ENCODE measurements around the gene DOK6.

Gene DOK6

GRCh38 chr18:69491576-69491975, 90.9 kb downstream of the DOK6 start:
- Histone ChIP-seq H3K4me3 (ENCODE audit: low read length) (no peak overlapping the region), H3K36me3 (ENCODE audit: insufficient read depth, low read length) (no peaks in the 10 kb centered on the region), H3K4me1 (ENCODE audit: insufficient read depth, low read length) (no peaks in the 10 kb centered on the region), H3K9me3 (ENCODE audit: insufficient read depth, low read depth, low read length) (peaks cover 5% of the 10 kb centered on the region; the same call in 1 of the 2 replicates), H3K27me3 (ENCODE audit: insufficient read depth, low read length) (no peaks in the 10 kb centered on the region), H3K9ac (ENCODE audit: low read depth, low read length) (no peak overlapping the region), H3K27ac (ENCODE audit: low read depth, low read length) (no peak overlapping the region)
- WGBS = 97% methylated on average over 1 of the region's 2 CpGs

- H3K4me1 ChIP-seq (ENCODE audit: insufficient read depth, low read length) = no peaks in the 10 kb centered on the region
- H3K9me3 ChIP-seq (ENCODE audit: insufficient read depth, low read depth, low read length) = peaks cover 5% of the 10 kb centered on the region; the same call in 1 of the 2 replicates
- no peak overlapping the region for H3K4me3 ChIP-seq (ENCODE audit: low read length)
- WGBS = 100% methylated on average over 1 of the region's 2 CpGs
- H3K9ac ChIP-seq (ENCODE audit: low read depth, low read length) = no peak overlapping the region
- H3K27me3 ChIP-seq (ENCODE audit: insufficient read depth, low read length) = no peaks in the 10 kb centered on the region
- H3K36me3 ChIP-seq (ENCODE audit: insufficient read depth, low read length) = no peaks in the 10 kb centered on the region
- H3K27ac ChIP-seq (ENCODE audit: low read depth, low read length) = no peak overlapping the region
Observed at GRCh38 chr18:69492861-69493260, 92.2 kb downstream of the DOK6 start.

DNA sequence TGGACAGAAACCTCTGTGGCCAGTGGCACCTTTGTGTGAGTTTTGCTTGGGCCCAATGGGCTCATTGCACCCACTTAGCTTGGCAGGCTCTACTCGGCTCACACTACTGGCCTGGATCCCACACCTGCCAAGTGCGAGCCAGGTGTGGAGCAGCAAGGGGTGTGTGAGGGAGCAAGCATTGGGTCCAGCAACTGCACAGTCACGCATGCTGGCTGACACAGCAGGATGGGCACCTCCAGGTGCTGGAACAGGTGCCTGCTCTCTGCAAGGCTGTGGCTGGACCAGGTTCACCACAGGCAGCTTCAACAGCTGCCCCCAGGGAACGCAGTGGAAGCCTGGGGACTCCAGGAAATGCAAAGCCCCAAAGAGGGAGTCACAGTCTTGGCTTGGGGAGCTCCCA, 94.2 kb downstream of the DOK6 start:
- Histone ChIP-seq H3K9ac (ENCODE audit: low read depth, low read length) (no peak overlapping the region), H3K4me3 (ENCODE audit: low read length) (no peak overlapping the region), H3K27ac (ENCODE audit: low read depth, low read length) (no peak overlapping the region), H3K9me3 (ENCODE audit: insufficient read depth, low read depth, low read length) (peaks cover 5% of the 10 kb centered on the region; the same call in 1 of the 2 replicates), H3K36me3 (ENCODE audit: insufficient read depth, low read length) (no peaks in the 10 kb centered on the region), H3K27me3 (ENCODE audit: insufficient read depth, low read length) (no peaks in the 10 kb centered on the region), H3K4me1 (ENCODE audit: insufficient read depth, low read length) (no peaks in the 10 kb centered on the region)
- 94% methylated on average over 4 of the region's 4 CpGs for WGBS

DNA sequence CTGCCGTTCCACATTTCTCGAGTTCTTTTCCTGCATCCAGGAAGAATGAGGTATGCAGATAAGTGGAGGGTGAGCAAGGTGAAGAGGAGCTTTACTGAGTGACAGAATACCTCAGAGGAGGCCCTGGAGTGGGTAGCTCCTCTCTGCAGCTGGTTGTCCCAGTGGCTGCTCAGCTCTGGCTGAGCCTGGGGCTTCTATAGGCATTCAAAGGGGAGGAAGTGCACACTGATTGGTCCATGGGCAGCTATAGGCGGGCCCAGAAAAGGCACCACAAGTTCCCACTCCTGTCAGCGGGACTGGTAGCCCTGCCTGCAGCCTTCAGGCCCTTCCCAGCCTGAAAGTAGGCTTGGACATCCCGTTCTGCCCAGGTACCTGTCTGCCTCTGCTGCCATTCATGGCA, 94.7 kb downstream of the DOK6 start:
- WGBS = 72% methylated on average over 5 of the region's 5 CpGs
- H3K27ac ChIP-seq (ENCODE audit: low read depth, low read length) = no peak overlapping the region
- H3K9me3 ChIP-seq (ENCODE audit: insufficient read depth, low read depth, low read length) = peaks cover 5% of the 10 kb centered on the region; the same call in 1 of the 2 replicates
- H3K4me3 ChIP-seq (ENCODE audit: low read length) = no peak overlapping the region
- no peaks in the 10 kb centered on the region for H3K36me3 ChIP-seq (ENCODE audit: insufficient read depth, low read length)
- no peaks in the 10 kb centered on the region for H3K27me3 ChIP-seq (ENCODE audit: insufficient read depth, low read length)
- H3K9ac ChIP-seq (ENCODE audit: low read depth, low read length) = no peak overlapping the region
- no peaks in the 10 kb centered on the region for H3K4me1 ChIP-seq (ENCODE audit: insufficient read depth, low read length)

DNA sequence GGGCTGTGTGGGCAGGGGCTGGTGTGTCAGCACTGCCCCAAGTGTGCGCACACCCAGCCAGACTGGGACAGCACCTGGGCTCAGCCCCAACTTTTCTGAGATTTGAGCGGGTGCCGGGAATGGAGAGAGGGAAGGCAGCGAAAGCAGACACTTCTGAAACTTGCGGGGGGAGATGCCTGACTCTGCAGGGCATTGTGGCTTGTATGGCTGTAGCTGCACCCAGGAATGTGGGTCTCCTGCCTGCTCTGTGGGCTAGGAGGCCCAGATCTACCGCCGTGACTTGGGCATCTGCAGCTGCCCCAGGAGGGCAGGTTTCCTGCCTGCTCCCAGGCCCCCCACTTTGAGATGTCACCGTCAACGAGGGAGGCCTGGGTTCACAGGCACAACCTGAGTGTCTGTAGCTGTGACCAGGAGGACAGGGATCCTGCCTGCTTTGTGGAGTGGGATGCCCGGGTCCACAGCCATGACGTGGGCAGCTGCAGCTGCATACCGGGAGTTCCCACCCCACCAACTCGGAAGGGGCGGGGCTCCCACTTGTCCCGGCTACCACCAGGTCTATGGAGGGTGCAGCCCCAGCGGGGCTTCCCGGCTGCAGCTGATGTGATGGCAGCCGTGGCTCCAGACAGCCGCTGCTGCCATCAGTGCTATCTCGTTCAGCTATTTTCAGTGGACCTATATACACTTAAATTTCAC, 95.3 kb downstream of the DOK6 start:
- 92% methylated on average over 20 of the region's 20 CpGs for WGBS
- H3K9ac ChIP-seq (ENCODE audit: low read depth, low read length) = no peak overlapping the region
- no peak overlapping the region for H3K27ac ChIP-seq (ENCODE audit: low read depth, low read length)
- no peak overlapping the region for H3K4me3 ChIP-seq (ENCODE audit: low read length)
- no peaks in the 10 kb centered on the region for H3K4me1 ChIP-seq (ENCODE audit: insufficient read depth, low read length)
- H3K36me3 ChIP-seq (ENCODE audit: insufficient read depth, low read length) = no peaks in the 10 kb centered on the region
- peaks cover 5% of the 10 kb centered on the region; the same call in 1 of the 2 replicates for H3K9me3 ChIP-seq (ENCODE audit: insufficient read depth, low read depth, low read length)
- H3K27me3 ChIP-seq (ENCODE audit: insufficient read depth, low read length) = no peaks in the 10 kb centered on the region

DNA sequence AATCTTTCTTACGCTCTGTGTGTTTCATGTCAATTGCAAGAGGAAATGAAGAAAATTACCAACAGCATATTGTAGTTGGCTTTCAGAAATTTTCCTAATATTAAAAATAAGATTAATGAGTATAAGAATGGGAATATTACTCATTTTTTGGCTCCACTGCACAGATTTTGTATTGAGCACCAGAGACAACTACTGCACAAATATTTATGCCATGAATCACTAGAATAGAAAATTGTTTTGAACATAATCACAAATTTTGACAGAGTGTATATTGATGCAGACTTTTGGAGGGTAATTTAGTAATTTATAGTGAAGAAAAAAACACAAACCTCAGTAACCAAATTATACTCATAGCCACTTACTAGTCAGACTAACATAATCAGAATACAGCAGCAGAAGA, 118.3 kb downstream of the DOK6 start:
- H3K9ac ChIP-seq (ENCODE audit: low read depth, low read length) = no peak overlapping the region
- no peak overlapping the region for H3K27ac ChIP-seq (ENCODE audit: low read depth, low read length)
- H3K4me1 ChIP-seq (ENCODE audit: insufficient read depth, low read length) = no peaks in the 10 kb centered on the region
- no CpG with 5 or more reads among the region's 1 CpG for WGBS
- no peaks in the 10 kb centered on the region for H3K36me3 ChIP-seq (ENCODE audit: insufficient read depth, low read length)
- H3K27me3 ChIP-seq (ENCODE audit: insufficient read depth, low read length) = no peaks in the 10 kb centered on the region
- H3K4me3 ChIP-seq (ENCODE audit: low read length) = no peak overlapping the region
- H3K9me3 ChIP-seq (ENCODE audit: insufficient read depth, low read depth, low read length) = no peaks in the 10 kb centered on the region

DNA sequence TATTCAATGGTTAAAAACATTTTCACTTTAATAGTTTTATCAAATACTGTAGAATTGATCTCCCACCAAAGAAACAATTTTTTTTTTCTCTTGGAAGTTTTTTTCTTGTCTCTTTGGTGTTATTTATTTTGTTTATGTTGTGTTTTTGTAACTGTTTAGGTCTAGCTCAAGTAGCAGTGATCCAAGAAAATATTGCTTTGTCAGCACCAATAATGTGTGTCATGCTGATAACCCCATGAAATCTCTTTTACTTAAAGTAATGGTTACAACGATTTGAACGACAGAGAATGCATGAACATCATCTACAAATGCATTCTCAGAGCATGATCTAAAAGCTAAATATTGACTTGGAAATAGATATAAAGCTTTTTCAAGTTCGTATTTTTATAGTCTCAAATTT, 122.9 kb downstream of the DOK6 start:
- no peak overlapping the region for H3K4me3 ChIP-seq (ENCODE audit: low read length)
- H3K27me3 ChIP-seq (ENCODE audit: insufficient read depth, low read length) = no peaks in the 10 kb centered on the region
- H3K9ac ChIP-seq (ENCODE audit: low read depth, low read length) = no peak overlapping the region
- H3K4me1 ChIP-seq (ENCODE audit: insufficient read depth, low read length) = no peaks in the 10 kb centered on the region
- H3K9me3 ChIP-seq (ENCODE audit: insufficient read depth, low read depth, low read length) = no peaks in the 10 kb centered on the region
- WGBS = 84% methylated on average over 3 of the region's 3 CpGs
- H3K27ac ChIP-seq (ENCODE audit: low read depth, low read length) = no peak overlapping the region
- H3K36me3 ChIP-seq (ENCODE audit: insufficient read depth, low read length) = no peaks in the 10 kb centered on the region

DNA sequence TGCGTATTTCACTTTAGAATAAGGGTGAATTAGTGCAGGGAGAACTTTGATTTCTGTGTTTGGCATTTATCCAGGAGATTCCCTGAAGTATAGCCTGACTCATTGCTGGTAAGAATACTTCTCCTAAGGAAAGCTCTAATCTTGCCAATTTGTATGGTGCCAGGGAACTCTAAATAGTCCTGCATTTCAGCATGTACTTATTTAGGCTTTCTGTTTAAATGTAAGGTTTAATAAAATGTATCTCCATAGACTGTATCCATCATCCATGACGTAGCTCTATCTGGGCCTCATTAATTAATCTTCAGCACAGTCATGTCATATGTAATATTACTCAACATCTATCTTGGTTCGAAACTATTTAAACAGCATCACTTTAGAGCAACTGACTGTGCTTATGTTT, 127.7 kb downstream of the DOK6 start:
- Histone ChIP-seq H3K27ac (ENCODE audit: low read depth, low read length) (no peak overlapping the region), H3K4me1 (ENCODE audit: insufficient read depth, low read length) (no peaks in the 10 kb centered on the region), H3K9me3 (ENCODE audit: insufficient read depth, low read depth, low read length) (no peaks in the 10 kb centered on the region), H3K9ac (ENCODE audit: low read depth, low read length) (no peak overlapping the region), H3K36me3 (ENCODE audit: insufficient read depth, low read length) (no peaks in the 10 kb centered on the region), H3K27me3 (ENCODE audit: insufficient read depth, low read length) (no peaks in the 10 kb centered on the region), H3K4me3 (ENCODE audit: low read length) (no peak overlapping the region)
- WGBS = 97% methylated on average over 3 of the region's 3 CpGs

DNA sequence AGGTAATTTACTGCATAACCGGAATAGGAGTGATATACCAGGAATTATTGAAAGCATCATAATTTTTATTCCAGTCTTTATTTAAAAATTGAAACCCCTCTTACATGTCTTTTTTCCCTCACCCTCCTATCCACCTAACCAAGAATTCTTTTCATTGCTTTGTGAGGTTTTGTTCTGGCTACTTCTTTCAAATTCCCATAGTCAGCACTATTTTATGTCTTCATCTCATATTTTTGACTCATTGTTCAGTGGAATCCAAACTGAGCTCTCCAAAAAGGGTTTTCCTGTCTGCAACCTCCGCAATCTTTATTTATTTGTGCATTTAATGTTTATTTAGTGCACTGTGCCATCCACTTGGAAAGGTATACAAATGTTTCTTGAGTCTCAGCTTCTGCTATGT, 128.5 kb downstream of the DOK6 start:
- Histone ChIP-seq H3K9ac (ENCODE audit: low read depth, low read length) (no peak overlapping the region), H3K36me3 (ENCODE audit: insufficient read depth, low read length) (no peaks in the 10 kb centered on the region), H3K27me3 (ENCODE audit: insufficient read depth, low read length) (no peaks in the 10 kb centered on the region), H3K27ac (ENCODE audit: low read depth, low read length) (no peak overlapping the region), H3K4me3 (ENCODE audit: low read length) (no peak overlapping the region), H3K9me3 (ENCODE audit: insufficient read depth, low read depth, low read length) (no peaks in the 10 kb centered on the region), H3K4me1 (ENCODE audit: insufficient read depth, low read length) (no peaks in the 10 kb centered on the region)
- WGBS = 94% methylated on average over 1 of the region's 2 CpGs

GRCh38 chr18:69531973-69532372, 131.3 kb downstream of the DOK6 start:
- H3K27me3 ChIP-seq (ENCODE audit: insufficient read depth, low read length) = no peaks in the 10 kb centered on the region
- H3K4me3 ChIP-seq (ENCODE audit: low read length) = no peak overlapping the region
- H3K9me3 ChIP-seq (ENCODE audit: insufficient read depth, low read depth, low read length) = no peaks in the 10 kb centered on the region
- no peaks in the 10 kb centered on the region for H3K4me1 ChIP-seq (ENCODE audit: insufficient read depth, low read length)
- no peaks in the 10 kb centered on the region for H3K36me3 ChIP-seq (ENCODE audit: insufficient read depth, low read length)
- H3K27ac ChIP-seq (ENCODE audit: low read depth, low read length) = no peak overlapping the region
- 91% methylated on average over 5 of the region's 5 CpGs for WGBS
- H3K9ac ChIP-seq (ENCODE audit: low read depth, low read length) = no peak overlapping the region

GRCh38 chr18:69537183-69537582, 136.5 kb downstream of the DOK6 start:
- Histone ChIP-seq H3K9ac (ENCODE audit: low read depth, low read length) (no peak overlapping the region), H3K4me3 (ENCODE audit: low read length) (no peak overlapping the region), H3K27ac (ENCODE audit: low read depth, low read length) (no peak overlapping the region), H3K27me3 (ENCODE audit: insufficient read depth, low read length) (no peaks in the 10 kb centered on the region), H3K9me3 (ENCODE audit: insufficient read depth, low read depth, low read length) (no peaks in the 10 kb centered on the region), H3K36me3 (ENCODE audit: insufficient read depth, low read length) (no peaks in the 10 kb centered on the region), H3K4me1 (ENCODE audit: insufficient read depth, low read length) (no peaks in the 10 kb centered on the region)
- WGBS = 92% methylated on average over 3 of the region's 3 CpGs

GRCh38 chr18:69538849-69539248, 138.2 kb downstream of the DOK6 start:
- Histone ChIP-seq H3K27ac (ENCODE audit: low read depth, low read length) (no peak overlapping the region), H3K9me3 (ENCODE audit: insufficient read depth, low read depth, low read length) (no peaks in the 10 kb centered on the region), H3K4me3 (ENCODE audit: low read length) (no peak overlapping the region), H3K27me3 (ENCODE audit: insufficient read depth, low read length) (no peaks in the 10 kb centered on the region), H3K9ac (ENCODE audit: low read depth, low read length) (no peak overlapping the region), H3K4me1 (ENCODE audit: insufficient read depth, low read length) (no peaks in the 10 kb centered on the region), H3K36me3 (ENCODE audit: insufficient read depth, low read length) (no peaks in the 10 kb centered on the region)
- 90% methylated on average over 3 of the region's 3 CpGs for WGBS

Data from HUES64 (cell line).